A549 treated with AZD9567 at 1 μM for 4 hours (cell line): ENCODE results near the gene PTAFR. TPM values are rescaled to one million over a fixed set of nuclear protein-coding genes. Genes with fewer than 3 reads are reported as not detected.

Experiments
- total RNA-seq: library from RNA; stranded (reverse); fragments of 200-300 nt; extraction: Qiagen RNA extraction; gene quantifications from 5 replicates; pipeline ENCODE4 v1.2.3, GENCODE V29; 2022; ENCODE audit not compliant: insufficient read depth

Gene PTAFR
- 0.13 to 0.15 TPM (median 0.13 TPM) in 4 of 5 replicates, not detected in the other for total RNA-seq

GRCh38 chr1:28176492-28177470 lies at the start of gene PTAFR:
PTAFR (minus strand) TSS chr1:28176690; CDS start chr1:28151021, 25,669 bp downstream.

Other genes starting within 250 kb of the PTAFR start
- 1.0 to 1.4 TPM (median 1.3 TPM) in 4 of 5 replicates, not detected in the other for gene SMPDL3B, start 241.7 kb downstream of the PTAFR start, total RNA-seq
- gene XKR8, start 216.7 kb downstream of the PTAFR start, total RNA-seq = 3.1 to 5.7 TPM (median 4.3 TPM) in 5 replicates
- 4.9 to 6.2 TPM (median 6.1 TPM) in 5 replicates for gene EYA3, start 88.1 kb downstream of the PTAFR start, total RNA-seq
- gene DNAJC8, start 56.3 kb upstream of the PTAFR start, total RNA-seq = 70.7 to 77.9 TPM (median 72.0 TPM) in 5 replicates
- gene ATP5IF1, start 59.4 kb upstream of the PTAFR start, total RNA-seq = 152 to 176 TPM (median 163 TPM) in 5 replicates
- 5.4 to 11.9 TPM (median 9.3 TPM) in 5 replicates for gene SESN2, start 82.8 kb upstream of the PTAFR start, total RNA-seq
- 14.8 to 20.1 TPM (median 15.1 TPM) in 5 replicates for gene MED18, start 152.3 kb upstream of the PTAFR start, total RNA-seq
- 20.3 to 22.0 TPM (median 21.0 TPM) in 5 replicates for gene PHACTR4, start 193.1 kb upstream of the PTAFR start, total RNA-seq